ENCODE measurements around the gene CACNA2D3. TPM values are rescaled to one million over a fixed set of nuclear protein-coding genes. Genes with fewer than 3 reads are reported as not detected.

Gene CACNA2D3
- total RNA-seq, 4 donors from 2014 or later: 0.30 to 9.6 (median 3.9) TPM

DNA sequence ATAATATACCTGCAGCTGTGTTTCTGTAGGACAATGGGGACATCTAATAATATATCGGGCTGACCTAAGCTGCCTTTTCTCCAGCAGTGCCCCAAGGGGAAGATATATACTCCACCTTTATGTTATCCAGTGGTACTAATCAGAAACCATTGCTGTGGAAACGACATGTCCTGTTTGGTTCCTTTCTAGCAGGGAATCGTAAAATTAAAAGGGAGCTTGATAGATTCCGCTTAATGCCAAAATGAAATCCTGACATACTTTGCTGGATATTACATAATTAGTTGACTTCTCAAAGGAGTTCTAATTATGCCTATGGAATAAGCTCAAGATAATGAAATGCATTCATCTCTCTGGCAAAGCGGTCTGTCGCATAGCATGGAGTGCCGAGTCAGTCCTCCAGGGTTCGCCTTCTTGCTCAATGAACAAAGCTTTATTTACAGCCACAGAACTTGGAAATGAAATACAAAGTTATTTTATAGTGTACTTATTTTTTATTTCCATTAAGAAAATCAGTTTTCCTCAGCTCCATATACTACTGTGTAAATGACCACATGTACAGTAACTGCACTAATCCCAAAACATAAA, 542.8 kb downstream of the CACNA2D3 start:
- 65% methylated on average over 8 of the region's 8 CpGs for WGBS, 2 donors
- Histone ChIP-seq H3K27me3 (no peaks in the 10 kb centered on the region), H3K9me3 (no peaks in the 10 kb centered on the region), H3K36me3 (no peaks in the 10 kb centered on the region), H3K4me3 (no peak overlapping the region), H3K4me1 (peaks cover 0 to 22% (median 0%) of the 10 kb centered on the region in 4 donors), H3K27ac (no peak overlapping the region)
- no peak for DNase-seq (ENCODE audit: low spot score in 2 of 2)
- no peak for TF ChIP-seq CTCF (IDR thresholded peaks at IDR 0.05)

GRCh38 chr3:54668236-54668635, 545.9 kb downstream of the CACNA2D3 start:
- no peak overlapping the region for H3K27ac ChIP-seq
- no peak for DNase-seq (ENCODE audit: low spot score in 2 of 2)
- H3K4me3 ChIP-seq: no peak overlapping the region
- H3K9me3 ChIP-seq: no peaks in the 10 kb centered on the region
- H3K27me3 ChIP-seq: no peaks in the 10 kb centered on the region
- TF ChIP-seq POLR2A (IDR thresholded peaks at IDR 0.05) (no peak), CTCF (IDR thresholded peaks at IDR 0.05) (no peak), EP300 (IDR thresholded peaks at IDR 0.05) (no peak)
- H3K36me3 ChIP-seq: no peaks in the 10 kb centered on the region
- 75 to 89% methylated on average over 3 of the region's 3 CpGs for WGBS, 2 donors
- peaks cover 0 to 13% (median 0%) of the 10 kb centered on the region in 4 donors for H3K4me1 ChIP-seq

DNA sequence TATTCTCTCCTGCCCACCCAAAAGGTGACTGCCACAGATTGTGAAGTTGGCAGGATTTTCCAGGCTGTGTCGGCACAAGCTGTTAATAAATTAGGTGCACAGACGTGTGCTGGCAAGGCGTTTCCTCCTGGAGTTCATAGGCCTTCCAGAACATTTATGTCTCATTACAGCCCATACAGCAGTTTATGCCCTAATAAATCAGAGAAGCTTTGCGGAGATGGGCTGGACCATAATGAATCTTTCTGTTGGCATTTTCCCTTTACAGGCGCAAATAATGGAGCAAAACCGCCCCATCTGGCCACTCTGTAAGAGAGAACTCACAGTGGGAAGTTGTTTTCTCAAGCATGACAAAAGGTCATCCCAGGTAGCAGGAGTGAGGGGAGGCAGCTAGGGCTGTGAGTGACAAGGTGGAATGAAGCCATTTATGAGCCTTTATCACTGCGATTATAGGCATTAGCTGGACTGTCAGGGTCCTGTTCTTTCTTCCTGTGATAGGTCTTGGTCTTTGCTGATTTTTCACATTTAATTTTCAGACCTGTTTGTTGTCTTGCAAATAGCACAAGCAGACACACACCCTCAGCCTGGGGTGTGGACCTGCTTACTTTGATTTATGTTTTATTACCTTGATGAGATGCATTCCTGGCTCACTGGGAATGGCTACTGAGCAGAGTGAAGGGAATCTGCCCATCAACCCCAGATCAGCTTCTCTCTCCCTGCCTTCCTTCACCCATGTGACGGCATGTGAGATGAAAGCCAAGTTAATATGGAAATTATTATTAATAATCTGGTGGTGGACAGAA, 548.0 kb downstream of the CACNA2D3 start:
- no peaks in the 10 kb centered on the region for H3K4me1 ChIP-seq

DNA sequence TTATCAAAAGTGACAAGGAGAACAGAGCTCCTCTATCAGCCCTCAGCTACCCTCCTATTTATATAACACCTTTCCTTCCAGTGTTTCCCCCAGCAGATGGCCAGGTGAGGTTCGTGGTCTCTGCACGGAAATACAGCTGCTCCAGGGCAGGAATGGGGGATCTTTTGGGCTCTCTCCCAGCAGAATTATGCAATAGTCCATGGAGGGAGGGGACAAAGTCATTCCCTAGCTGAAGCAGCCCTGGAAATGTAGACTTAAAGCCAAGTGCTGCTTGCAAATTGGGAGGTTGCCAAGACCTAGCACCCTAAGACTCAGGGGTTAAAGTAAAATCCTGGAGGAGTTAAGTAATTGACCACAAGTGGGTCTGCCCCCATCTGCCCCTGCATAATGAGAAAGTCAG, 549.2 kb downstream of the CACNA2D3 start:
- no peak overlapping the region for H3K4me3 ChIP-seq
- H3K27me3 ChIP-seq: no peaks in the 10 kb centered on the region
- H3K9me3 ChIP-seq: no peaks in the 10 kb centered on the region
- H3K4me1 ChIP-seq: no peaks in the 10 kb centered on the region
- H3K27ac ChIP-seq: no peak overlapping the region
- WGBS, 2 donors: 27 to 28% methylated on average over 2 of the region's 2 CpGs
- no peak for DNase-seq (ENCODE audit: low spot score in 2 of 2)
- TF ChIP-seq EP300 (IDR thresholded peaks at IDR 0.05) (no peak), POLR2A (IDR thresholded peaks at IDR 0.05) (no peak), CTCF (IDR thresholded peaks at IDR 0.05) (no peak)
- H3K36me3 ChIP-seq: no peaks in the 10 kb centered on the region

More for the DNA sequence above, 548.0 kb downstream of the CACNA2D3 start:
- Histone ChIP-seq H3K9me3 (no peaks in the 10 kb centered on the region), H3K4me3 (no peak overlapping the region), H3K27me3 (no peaks in the 10 kb centered on the region), H3K27ac (no peak overlapping the region), H3K36me3 (no peaks in the 10 kb centered on the region)
- TF ChIP-seq POLR2A (IDR thresholded peaks at IDR 0.05) (no peak), CTCF (IDR thresholded peaks at IDR 0.05) (no peak), EP300 (IDR thresholded peaks at IDR 0.05) (no peak)
- DNase-seq (ENCODE audit: low spot score in 2 of 2): no peak
- 48 to 60% methylated on average over 8 of the region's 8 CpGs for WGBS, 2 donors

DNA sequence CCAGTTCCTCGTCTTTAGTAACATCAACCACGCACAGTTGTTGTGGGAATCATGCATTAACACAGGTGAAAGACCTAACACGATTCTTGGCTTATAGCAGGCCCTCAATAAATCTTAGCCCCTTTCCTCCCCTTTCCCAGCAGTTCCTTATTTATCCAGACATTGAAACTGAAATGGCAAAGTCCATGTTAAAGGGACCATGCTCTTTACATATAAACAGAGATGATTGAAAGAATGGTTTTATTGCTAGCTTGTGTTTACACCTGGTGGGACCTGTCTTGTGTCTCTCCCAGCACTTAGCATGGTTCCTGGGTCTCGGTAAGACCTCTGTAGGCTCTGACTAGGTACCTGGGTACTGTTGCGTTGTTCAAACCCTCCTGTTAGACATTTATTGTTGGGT, 553.7 kb downstream of the CACNA2D3 start:
- Histone ChIP-seq H3K4me1 (no peaks in the 10 kb centered on the region), H3K27me3 (no peaks in the 10 kb centered on the region), H3K4me3 (no peak overlapping the region), H3K27ac (no peak overlapping the region), H3K36me3 (no peaks in the 10 kb centered on the region), H3K9me3 (no peaks in the 10 kb centered on the region)
- no peak for DNase-seq (ENCODE audit: low spot score in 2 of 2)
- WGBS, 2 donors: 89 to 91% methylated on average over 5 of the region's 5 CpGs
- TF ChIP-seq CTCF (IDR thresholded peaks at IDR 0.05) (no peak), EP300 (IDR thresholded peaks at IDR 0.05) (no peak), POLR2A (IDR thresholded peaks at IDR 0.05) (no peak)

Measured in tibial nerve (tissue), 4 donors.